Panc1 (cell line): ENCODE results near the gene NSD2. TPM values are rescaled to one million over a fixed set of nuclear protein-coding genes. Genes with fewer than 3 reads are reported as not detected.

Experiments
- ATAC-seq: fragments of 200-7000 bp; cut with Tn5 transposase; 2 replicates; pipeline ENCODE4 v1.9.1; 2020; ENCODE audit warnings: mild to moderate bottlenecking, moderate library complexity
- BruUV-seq: library from RNA; stranded (reverse); fragments of 400-500 nt; replicated peaks from 2 replicates; lab custom pipeline; 2021; lab: Mats Ljungman, UMichigan
- CTCF ChIA-PET: fragments of 300-600 bp; sonication (Branson Sonifier 250); formaldehyde crosslinking; loops from one replicate; lab custom pipeline; 2022; ENCODE audit warnings: antibody characterized with exemption; lab: Charles Lee
- POLR2A ChIA-PET: fragments of 300-600 bp; sonication (Branson Sonifier 250); formaldehyde crosslinking; loops from one replicate; lab custom pipeline; 2022; ENCODE audit warnings: antibody characterized with exemption; lab: Charles Lee
- DNase-seq: peaks from one replicate; pipeline ENCODE4 v3.0.0-alpha.2; 2010; ENCODE audit warnings: low read depth, low spot score
- H3K27ac ChIP-seq: 2 replicates; pipeline ENCODE4 v1.5.1; 2011; ENCODE audit warnings: mild to moderate bottlenecking, low read length, inconsistent platforms
- H3K27me3 ChIP-seq: fragments of 200-500 bp; sonication (Bioruptor generic); 2 replicates; pipeline ENCODE4 v1.6.0; 2014; ENCODE audit warnings: low read length, inconsistent platforms; ENCODE audit not compliant: control insufficient read depth, insufficient read depth
- H3K36me3 ChIP-seq: fragments of 200-500 bp; sonication (Bioruptor generic); 2 replicates; pipeline ENCODE4 v1.5.1; 2014; ENCODE audit warnings: inconsistent platforms, mild to moderate bottlenecking, low read length, moderate library complexity; ENCODE audit not compliant: control insufficient read depth, insufficient read depth
- H3K4me1 ChIP-seq: 2 replicates; pipeline ENCODE4 v1.5.1; 2011; ENCODE audit warnings: inconsistent platforms, mild to moderate bottlenecking, low read length, moderate library complexity; ENCODE audit not compliant: control insufficient read depth, insufficient read depth
- H3K4me3 ChIP-seq, 2 experiments: 2 replicates each; pipeline ENCODE4 v1.5.1; 2011 to 2012; ENCODE audit warnings: low read depth in 2 of 2, low read length in 2 of 2, mild to moderate bottlenecking in 2 of 2, inconsistent platforms in 1 of 2, moderate library complexity in 1 of 2
- H3K9me3 ChIP-seq: fragments of 200-500 bp; sonication (Bioruptor generic); 2 replicates; pipeline ENCODE4 v1.5.1; 2014; ENCODE audit warnings: low read depth, mild to moderate bottlenecking, inconsistent platforms, low read length, moderate library complexity; ENCODE audit not compliant: control insufficient read depth, insufficient read depth
- POLR2AphosphoS5 ChIP-seq: IDR thresholded peaks from 2 replicates; pipeline ENCODE4 v1.6.1; 2012; ENCODE audit warnings: mild to moderate bottlenecking, low read depth, low read length, moderate library complexity
- SIN3A ChIP-seq: IDR thresholded peaks from 2 replicates; pipeline ENCODE4 v1.6.1; 2012; ENCODE audit warnings: low read depth, mild to moderate bottlenecking, low read length, moderate library complexity, borderline replicate concordance; ENCODE audit not compliant: insufficient read depth
- TCF7L2 ChIP-seq: IDR thresholded peaks from 2 replicates; pipeline ENCODE4 v1.6.1; 2011; ENCODE audit warnings: mild to moderate bottlenecking, low read depth, low read length, inconsistent platforms
- in situ Hi-C: cut with HindIII; loops from 2 replicates; pipeline ENCODE4 v1.10.0; 2016; ENCODE audit warnings: low sequenced_read_pairs, low pct_unique_long_range_greater_than_20kb
- intact Hi-C: fragments of 100-400 bp; cut with micrococcal nuclease; formaldehyde crosslinking; loops from one replicate; pipeline ENCODE4 v1.10.0; 2022; ENCODE audit not compliant: unreplicated experiment
- total RNA-seq: library from RNA; stranded (reverse); gene quantifications from one replicate; pipeline ENCODE4 v1.2.1, GENCODE V29; 2021; ENCODE audit not compliant: unreplicated experiment
- TF ChIP-seq, protein P1 (sequence below): fragments of 450-650 bp; IDR thresholded peaks from 2 replicates; pipeline ENCODE4 v1.5.1; 2017; ENCODE audit warnings: mild to moderate bottlenecking
- TF ChIP-seq, protein P2 (sequence below), 2 experiments: IDR thresholded peaks; 2 replicates each; pipeline ENCODE4 v1.6.1; 2011 to 2012; ENCODE audit warnings: low read depth in 2 of 2, control low read depth in 1 of 2, low read length in 1 of 2, mild to moderate bottlenecking in 1 of 2, moderate library complexity in 1 of 2; ENCODE audit not compliant: insufficient read depth in 1 of 2

Gene NSD2
- total RNA-seq, 1 experiment from 2014 or later = 116 TPM

DNA sequence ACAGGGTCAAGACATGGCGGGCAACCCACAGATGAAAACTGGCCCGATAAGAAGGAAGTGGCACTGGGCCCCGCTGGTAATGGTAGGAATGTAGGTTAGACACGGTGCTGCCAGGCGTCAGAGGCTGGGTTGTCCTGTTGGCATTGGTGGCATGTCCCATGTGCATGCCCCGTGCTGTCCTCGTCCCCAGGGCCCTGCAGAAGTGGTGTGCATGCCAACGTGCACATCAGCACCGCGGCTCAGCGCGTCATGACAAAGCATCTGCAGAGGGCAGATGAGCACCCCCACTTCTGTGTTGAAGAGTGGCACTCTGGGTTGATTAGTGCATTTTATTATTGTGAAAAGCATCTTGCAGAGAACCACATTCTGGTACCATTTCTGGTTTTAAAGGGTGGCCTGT lies 102.0 kb downstream of the NSD2 start:
- intact Hi-C loops = no loop called here

DNA sequence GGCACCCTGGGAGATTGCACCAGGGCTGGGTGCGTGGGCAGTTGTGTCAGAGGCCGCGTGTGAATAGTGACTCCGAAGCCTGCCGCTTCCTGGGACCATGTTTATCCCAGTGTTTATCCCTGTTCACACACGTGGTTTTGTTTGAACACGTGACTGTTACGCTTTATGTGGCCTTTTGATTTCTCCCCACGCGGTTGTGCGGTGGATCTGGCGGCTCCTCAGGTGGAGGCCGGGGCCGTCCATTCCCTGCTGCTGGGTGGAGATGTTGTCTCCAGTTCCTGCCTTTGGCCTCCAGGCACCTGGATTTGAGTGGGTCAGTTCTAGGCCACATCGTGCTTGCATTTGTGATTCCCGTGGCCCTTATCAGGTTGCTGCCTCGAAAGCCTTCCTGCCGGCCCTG lies 102.5 kb downstream of the NSD2 start:
- no TSS peak for BruUV-seq
- ATAC-seq (no peak), DNase-seq (no peak)
- in situ Hi-C loops = no loop called here
- intact Hi-C loops = no loop called here
- Histone ChIP-seq H3K4me3 (no peak overlapping the region), H3K27ac (no peak overlapping the region), H3K36me3 (0 out of 2 replicates have a peak, but pooled peaks cover 3% of the 10 kb centered on the region), H3K4me1 (no peaks in the 10 kb centered on the region), H3K9me3 (no peaks in the 10 kb centered on the region), H3K27me3 (no peaks in the 10 kb centered on the region)
- POLR2A ChIA-PET = no interaction called here
- CTCF ChIA-PET = no interaction called here
- TF ChIP-seq POLR2AphosphoS5 = no peak

More for the DNA sequence above, 102.0 kb downstream of the NSD2 start:
- CTCF ChIA-PET = no interaction called here
- no peaks in the 10 kb centered on the region for H3K27me3 ChIP-seq
- in situ Hi-C loops = no loop called here
- POLR2A ChIA-PET = no interaction called here
- BruUV-seq = no TSS peak
- ATAC-seq = no peak
- H3K9me3 ChIP-seq = no peaks in the 10 kb centered on the region
- H3K4me3 ChIP-seq = no peak overlapping the region
- no peaks in the 10 kb centered on the region for H3K4me1 ChIP-seq
- no peak overlapping the region for H3K27ac ChIP-seq
- TF ChIP-seq SIN3A (no peak), TCF7L2 (no peak), POLR2AphosphoS5 (no peak)
- TF ChIP-seq, protein P1, sequence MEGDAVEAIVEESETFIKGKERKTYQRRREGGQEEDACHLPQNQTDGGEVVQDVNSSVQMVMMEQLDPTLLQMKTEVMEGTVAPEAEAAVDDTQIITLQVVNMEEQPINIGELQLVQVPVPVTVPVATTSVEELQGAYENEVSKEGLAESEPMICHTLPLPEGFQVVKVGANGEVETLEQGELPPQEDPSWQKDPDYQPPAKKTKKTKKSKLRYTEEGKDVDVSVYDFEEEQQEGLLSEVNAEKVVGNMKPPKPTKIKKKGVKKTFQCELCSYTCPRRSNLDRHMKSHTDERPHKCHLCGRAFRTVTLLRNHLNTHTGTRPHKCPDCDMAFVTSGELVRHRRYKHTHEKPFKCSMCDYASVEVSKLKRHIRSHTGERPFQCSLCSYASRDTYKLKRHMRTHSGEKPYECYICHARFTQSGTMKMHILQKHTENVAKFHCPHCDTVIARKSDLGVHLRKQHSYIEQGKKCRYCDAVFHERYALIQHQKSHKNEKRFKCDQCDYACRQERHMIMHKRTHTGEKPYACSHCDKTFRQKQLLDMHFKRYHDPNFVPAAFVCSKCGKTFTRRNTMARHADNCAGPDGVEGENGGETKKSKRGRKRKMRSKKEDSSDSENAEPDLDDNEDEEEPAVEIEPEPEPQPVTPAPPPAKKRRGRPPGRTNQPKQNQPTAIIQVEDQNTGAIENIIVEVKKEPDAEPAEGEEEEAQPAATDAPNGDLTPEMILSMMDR = no peak
- TF ChIP-seq, protein P2, sequence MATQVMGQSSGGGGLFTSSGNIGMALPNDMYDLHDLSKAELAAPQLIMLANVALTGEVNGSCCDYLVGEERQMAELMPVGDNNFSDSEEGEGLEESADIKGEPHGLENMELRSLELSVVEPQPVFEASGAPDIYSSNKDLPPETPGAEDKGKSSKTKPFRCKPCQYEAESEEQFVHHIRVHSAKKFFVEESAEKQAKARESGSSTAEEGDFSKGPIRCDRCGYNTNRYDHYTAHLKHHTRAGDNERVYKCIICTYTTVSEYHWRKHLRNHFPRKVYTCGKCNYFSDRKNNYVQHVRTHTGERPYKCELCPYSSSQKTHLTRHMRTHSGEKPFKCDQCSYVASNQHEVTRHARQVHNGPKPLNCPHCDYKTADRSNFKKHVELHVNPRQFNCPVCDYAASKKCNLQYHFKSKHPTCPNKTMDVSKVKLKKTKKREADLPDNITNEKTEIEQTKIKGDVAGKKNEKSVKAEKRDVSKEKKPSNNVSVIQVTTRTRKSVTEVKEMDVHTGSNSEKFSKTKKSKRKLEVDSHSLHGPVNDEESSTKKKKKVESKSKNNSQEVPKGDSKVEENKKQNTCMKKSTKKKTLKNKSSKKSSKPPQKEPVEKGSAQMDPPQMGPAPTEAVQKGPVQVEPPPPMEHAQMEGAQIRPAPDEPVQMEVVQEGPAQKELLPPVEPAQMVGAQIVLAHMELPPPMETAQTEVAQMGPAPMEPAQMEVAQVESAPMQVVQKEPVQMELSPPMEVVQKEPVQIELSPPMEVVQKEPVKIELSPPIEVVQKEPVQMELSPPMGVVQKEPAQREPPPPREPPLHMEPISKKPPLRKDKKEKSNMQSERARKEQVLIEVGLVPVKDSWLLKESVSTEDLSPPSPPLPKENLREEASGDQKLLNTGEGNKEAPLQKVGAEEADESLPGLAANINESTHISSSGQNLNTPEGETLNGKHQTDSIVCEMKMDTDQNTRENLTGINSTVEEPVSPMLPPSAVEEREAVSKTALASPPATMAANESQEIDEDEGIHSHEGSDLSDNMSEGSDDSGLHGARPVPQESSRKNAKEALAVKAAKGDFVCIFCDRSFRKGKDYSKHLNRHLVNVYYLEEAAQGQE (IDR thresholded peaks at IDR 0.05; ENCODE audit: insufficient read depth in 1 of 2, low read depth in 2 of 2, low read length in 1 of 2) = no peak
- peaks cover 7% of the 10 kb centered on the region; the same call in 1 of the 2 replicates for H3K36me3 ChIP-seq
- no peak for DNase-seq

DNA sequence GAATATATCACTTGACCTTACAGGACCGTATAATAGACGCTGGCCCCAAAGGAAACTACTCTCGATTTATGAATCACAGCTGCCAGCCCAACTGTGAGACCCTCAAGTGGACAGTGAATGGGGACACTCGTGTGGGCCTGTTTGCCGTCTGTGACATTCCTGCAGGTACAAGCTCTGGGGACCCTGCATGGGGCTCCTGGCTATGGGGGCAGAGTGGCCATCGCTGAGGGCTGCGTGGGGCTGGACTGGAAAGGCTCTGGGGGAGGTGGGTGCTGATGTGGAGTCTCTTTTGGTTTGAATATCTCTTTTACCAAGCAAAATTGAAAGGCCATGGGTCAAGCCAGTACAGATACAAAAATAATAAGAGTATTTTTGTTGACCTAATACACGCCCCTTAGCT lies 103.6 kb downstream of the NSD2 start:
- BruUV-seq = no TSS peak
- no peaks in the 10 kb centered on the region for H3K27me3 ChIP-seq
- CTCF ChIA-PET = no interaction called here

More for the DNA sequence above, 103.6 kb downstream of the NSD2 start:
- POLR2A ChIA-PET = no interaction called here
- H3K27ac ChIP-seq = no peak overlapping the region
- H3K36me3 ChIP-seq = no peaks in the 10 kb centered on the region
- in situ Hi-C loops = no loop called here
- intact Hi-C loops = no loop called here
- no peak overlapping the region for H3K4me3 ChIP-seq
- H3K9me3 ChIP-seq = no peaks in the 10 kb centered on the region
- DNase-seq (no peak), ATAC-seq (no peak)
- TF ChIP-seq POLR2AphosphoS5 (no peak), TCF7L2 (no peak), SIN3A (no peak)
- TF ChIP-seq, protein P1 = no peak
- TF ChIP-seq, protein P2 (IDR thresholded peaks at IDR 0.05; ENCODE audit: insufficient read depth in 1 of 2, low read depth in 2 of 2, low read length in 1 of 2) = no peak
- no peaks in the 10 kb centered on the region for H3K4me1 ChIP-seq
